PFSK-1 (cell line): ENCODE measurements around the gene ATP6V0B.

Source experiments
- FOXP2 ChIP-seq: optimal IDR thresholded peaks from 2 replicates; pipeline ENCODE3; 2011; ENCODE audit warnings: borderline replicate concordance, control low read depth, inconsistent platforms; ENCODE audit not compliant: insufficient read depth; ENCODE audit errors: extremely low read length, extremely low read depth
- POLR2AphosphoS5 ChIP-seq: IDR thresholded peaks from 2 replicates; pipeline ENCODE4 v1.6.1; 2012; ENCODE audit warnings: low read depth, mild to moderate bottlenecking, control low read depth, low read length, moderate library complexity
- REST ChIP-seq, 2 experiments: IDR thresholded peaks; 2 replicates each; pipeline versions ENCODE4 v1.6.1 to v1.8.0; 2011 to 2012; ENCODE audit warnings: low read depth in 2 of 2, low read length in 2 of 2, control low read depth in 1 of 2, inconsistent platforms in 1 of 2, mild to moderate bottlenecking in 1 of 2, moderate library complexity in 1 of 2; ENCODE audit not compliant: insufficient read depth in 1 of 2
- SIN3A ChIP-seq: IDR thresholded peaks from 2 replicates; pipeline ENCODE4 v1.6.1; 2012; ENCODE audit warnings: mild to moderate bottlenecking, low read length, moderate library complexity, borderline replicate concordance; ENCODE audit not compliant: insufficient read depth
- TAF1 ChIP-seq: IDR thresholded peaks from 2 replicates; pipeline ENCODE4 v1.6.1; 2012; ENCODE audit warnings: low read length, control low read depth, borderline replicate concordance; ENCODE audit not compliant: insufficient read depth

The ATP6V0B gene

GRCh38 chr1:43993206-43993914 is 18.6 kb downstream of the ATP6V0B start:
- TF ChIP-seq TAF1 (no peak), SIN3A (no peak), FOXP2 (no peak)

- no peak for TF ChIP-seq TAF1
- TF ChIP-seq REST (IDR thresholded peaks at IDR 0.05; ENCODE audit: insufficient read depth in 1 of 2, low read depth in 2 of 2, low read length in 2 of 2): no peak
- TF ChIP-seq FOXP2: no peak
- no peak for TF ChIP-seq SIN3A
- TF ChIP-seq POLR2AphosphoS5: no peak
These were observed 19.3 kb downstream of the ATP6V0B start for GRCh38 chr1:43994071-43994470.

- TF ChIP-seq POLR2AphosphoS5 (no peak), TAF1 (no peak), SIN3A (no peak), FOXP2 (no peak), REST (IDR thresholded peaks at IDR 0.05; ENCODE audit: insufficient read depth in 1 of 2, low read depth in 2 of 2, low read length in 2 of 2) (no peak)
These were observed 20.3 kb downstream of the ATP6V0B start for GRCh38 chr1:43994794-43995790.

- TF ChIP-seq POLR2AphosphoS5 (no peak), FOXP2 (no peak), REST (IDR thresholded peaks at IDR 0.05; ENCODE audit: insufficient read depth in 1 of 2, low read depth in 2 of 2, low read length in 2 of 2) (no peak), SIN3A (no peak), TAF1 (no peak)
These were observed 21.4 kb downstream of the ATP6V0B start for GRCh38 chr1:43995984-43996732.

- TF ChIP-seq POLR2AphosphoS5: no peak
- no peak for TF ChIP-seq TAF1
- TF ChIP-seq REST (IDR thresholded peaks at IDR 0.05; ENCODE audit: insufficient read depth in 1 of 2, low read depth in 2 of 2, low read length in 2 of 2): no peak
These were observed 22.0 kb downstream of the ATP6V0B start for GRCh38 chr1:43996733-43997115.
